Stomach (tissue), 4 donors: ENCODE measurements around the gene NBEAL2.

ENCODE experiments used
- CTCF ChIP-seq, 7 experiments: fragments of 450-650 bp in 4 of 7; fragments of 200-600 bp in 3 of 7; sonication (generic) in 3 of 7; IDR thresholded peaks; one replicate each; pipeline ENCODE4 v1.5.1; 2016 to 2019; ENCODE audit warnings: antibody characterized with exemption in 7 of 7, control low read depth in 2 of 7, mild to moderate bottlenecking in 1 of 7
- POLR2A ChIP-seq, 4 donors: fragments of 450-650 bp; IDR thresholded peaks; one replicate each; pipeline ENCODE4 v1.6.1; 2016; ENCODE audit warnings: antibody characterized with exemption in 4 of 4, control low read depth in 2 of 4, mild to moderate bottlenecking in 1 of 4, moderate library complexity in 1 of 4

GRCh38 chr3:46990573-46991374 lies 11.3 kb downstream of the NBEAL2 start:
- TF ChIP-seq POLR2A (IDR thresholded peaks at IDR 0.05) (no peak), CTCF (IDR thresholded peaks at IDR 0.05) (no peak)
